DOHH2 (cell line): ENCODE results near the gene COX5B.

Experiments used
- CTCF ChIP-seq: fragments of 200-600 bp; sonication (generic); IDR thresholded peaks from one replicate; pipeline ENCODE4 v1.5.1; 2014; ENCODE audit warnings: antibody characterized with exemption, mild to moderate bottlenecking, low read depth, low read length; ENCODE audit not compliant: poor library complexity, severe bottlenecking
- EZH2phosphoT487 ChIP-seq: fragments of 200-600 bp; sonication (generic); IDR thresholded peaks from 2 replicates; pipeline ENCODE4 v1.6.1; 2017; ENCODE audit warnings: borderline replicate concordance, mild to moderate bottlenecking, antibody characterized with exemption, low read length, moderate library complexity, mixed read lengths

- TF ChIP-seq CTCF: no peak
- no peak for TF ChIP-seq EZH2phosphoT487
Observed at GRCh38 chr2:97651114-97651513, 5.3 kb downstream of the COX5B start.
